GM12872 (cell line): ENCODE data around the gene AJAP1.
A peak's percentile ranks its signal among the peaks of the same experiment; 100 is the strongest.

Experiments used
- TF ChIP-seq, protein P1 (sequence below): IDR thresholded peaks from 3 replicates; pipeline ENCODE4 v1.5.1; 2011; ENCODE audit warnings: low read depth, mild to moderate bottlenecking, low read length, moderate library complexity; ENCODE audit not compliant: insufficient read depth

AJAP1 gene

DNA sequence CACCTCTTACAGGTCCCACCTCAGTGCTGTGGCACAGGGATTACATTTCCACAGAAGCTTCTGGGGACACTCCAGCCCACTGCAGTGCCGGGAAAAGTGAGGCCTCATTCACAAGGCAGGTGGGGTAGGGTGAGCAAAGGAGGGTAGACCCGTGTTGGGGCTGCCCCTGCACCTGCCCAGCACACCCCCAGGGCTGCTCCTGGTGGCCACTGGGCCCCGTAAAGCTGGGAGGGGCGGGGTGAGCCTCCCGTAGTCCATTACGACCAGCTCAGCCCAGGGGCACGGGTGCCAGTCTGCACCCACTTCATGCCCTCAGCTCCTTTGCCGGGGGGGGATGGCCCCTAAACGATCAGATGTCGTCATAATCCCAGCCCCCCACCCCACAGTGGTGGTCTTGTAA, 39.5 kb downstream of the AJAP1 start:
- TF ChIP-seq, protein P1, sequence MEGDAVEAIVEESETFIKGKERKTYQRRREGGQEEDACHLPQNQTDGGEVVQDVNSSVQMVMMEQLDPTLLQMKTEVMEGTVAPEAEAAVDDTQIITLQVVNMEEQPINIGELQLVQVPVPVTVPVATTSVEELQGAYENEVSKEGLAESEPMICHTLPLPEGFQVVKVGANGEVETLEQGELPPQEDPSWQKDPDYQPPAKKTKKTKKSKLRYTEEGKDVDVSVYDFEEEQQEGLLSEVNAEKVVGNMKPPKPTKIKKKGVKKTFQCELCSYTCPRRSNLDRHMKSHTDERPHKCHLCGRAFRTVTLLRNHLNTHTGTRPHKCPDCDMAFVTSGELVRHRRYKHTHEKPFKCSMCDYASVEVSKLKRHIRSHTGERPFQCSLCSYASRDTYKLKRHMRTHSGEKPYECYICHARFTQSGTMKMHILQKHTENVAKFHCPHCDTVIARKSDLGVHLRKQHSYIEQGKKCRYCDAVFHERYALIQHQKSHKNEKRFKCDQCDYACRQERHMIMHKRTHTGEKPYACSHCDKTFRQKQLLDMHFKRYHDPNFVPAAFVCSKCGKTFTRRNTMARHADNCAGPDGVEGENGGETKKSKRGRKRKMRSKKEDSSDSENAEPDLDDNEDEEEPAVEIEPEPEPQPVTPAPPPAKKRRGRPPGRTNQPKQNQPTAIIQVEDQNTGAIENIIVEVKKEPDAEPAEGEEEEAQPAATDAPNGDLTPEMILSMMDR: no peak

DNA sequence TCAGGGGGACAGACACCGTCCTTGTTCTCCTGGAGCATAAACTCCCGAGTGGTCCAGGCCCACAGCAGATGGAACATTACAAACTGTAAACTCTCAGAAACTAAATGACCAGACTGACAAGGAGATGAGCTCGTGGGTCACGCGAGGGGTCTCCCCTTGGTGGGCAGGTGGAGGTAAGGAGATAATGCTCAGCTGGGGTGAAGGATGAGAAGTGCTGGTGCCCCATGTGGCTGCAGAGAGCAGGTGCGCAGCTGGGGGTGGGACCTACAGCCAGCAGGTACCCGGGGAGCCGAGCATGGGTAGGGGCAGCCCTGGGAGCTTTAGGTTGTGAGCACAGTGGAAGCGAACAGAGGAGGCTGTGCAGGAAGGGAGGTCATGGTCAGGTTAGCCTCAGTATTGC, 40.1 kb downstream of the AJAP1 start:
- TF ChIP-seq, protein P1: 0 out of 3 replicates have a peak, but pooled peaks have one; percentile 2

DNA sequence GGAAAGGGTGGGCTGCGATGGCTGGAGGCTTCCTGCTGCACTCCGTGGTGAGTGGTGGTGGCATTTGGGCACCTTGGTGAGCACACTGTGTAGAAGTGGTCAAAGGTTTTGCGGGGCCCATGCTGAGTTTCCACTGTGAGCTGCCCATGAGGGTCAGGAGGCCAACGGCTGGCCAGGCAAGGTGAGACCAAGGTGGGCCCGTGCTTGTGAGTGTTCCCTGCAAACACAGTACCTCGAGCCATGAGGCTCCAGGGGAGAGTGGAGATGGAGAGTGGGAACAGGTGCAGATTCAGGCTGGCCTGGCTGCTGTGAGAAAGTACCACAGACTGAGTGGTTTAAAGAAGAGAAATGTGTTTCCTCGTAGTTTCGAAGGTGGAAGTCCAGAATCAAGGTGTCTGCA, 40.8 kb downstream of the AJAP1 start:
- TF ChIP-seq, protein P1: no peak

DNA sequence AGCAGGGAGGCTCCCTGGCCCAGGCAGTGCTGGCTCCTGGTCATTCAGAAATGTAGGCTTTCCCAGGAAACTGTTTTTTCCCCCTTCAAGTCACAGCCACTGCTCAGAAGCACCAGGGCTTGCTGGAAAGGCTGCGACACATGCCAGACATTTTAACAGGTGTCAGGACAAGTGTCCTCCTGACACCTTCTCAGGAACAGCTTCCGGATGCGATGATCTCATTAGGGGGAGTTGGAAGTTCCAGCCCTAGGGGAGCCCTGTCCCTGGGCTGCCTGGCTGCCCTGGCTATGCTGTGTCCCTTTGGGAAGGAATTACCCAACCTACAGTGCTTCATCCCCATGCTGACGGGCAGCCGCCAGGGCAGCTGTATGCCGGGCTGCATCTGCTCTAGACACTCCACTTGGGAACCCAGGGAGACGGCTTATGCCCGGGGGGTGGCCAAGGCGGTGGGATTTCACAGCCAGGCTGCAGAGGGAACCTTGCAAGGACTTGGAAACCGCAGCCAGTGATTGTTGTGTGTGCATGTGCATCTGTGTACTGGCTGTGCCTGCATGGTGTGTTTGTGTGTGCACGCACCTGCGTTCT, 41.8 kb downstream of the AJAP1 start:
- TF ChIP-seq, protein P1: no peak

DNA sequence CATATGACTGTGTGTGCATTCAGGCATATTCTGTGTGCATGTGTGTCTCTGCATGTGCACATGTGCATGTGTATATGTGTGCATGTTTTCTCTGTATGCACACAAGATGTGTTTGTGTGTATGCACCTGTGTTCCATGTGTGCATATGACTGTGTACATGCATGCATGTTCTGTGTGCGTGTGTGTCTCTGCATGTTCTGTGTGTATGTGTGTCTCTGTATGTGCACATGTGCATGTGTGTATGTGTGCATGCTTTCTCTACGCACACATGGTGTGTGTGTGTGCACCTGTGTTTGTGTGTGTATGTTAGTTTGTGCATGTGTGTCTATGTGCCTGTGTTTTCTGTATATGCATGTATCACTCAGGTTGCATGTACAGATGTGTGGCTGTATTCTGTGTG, 42.3 kb downstream of the AJAP1 start:
- TF ChIP-seq, protein P1: no peak

DNA sequence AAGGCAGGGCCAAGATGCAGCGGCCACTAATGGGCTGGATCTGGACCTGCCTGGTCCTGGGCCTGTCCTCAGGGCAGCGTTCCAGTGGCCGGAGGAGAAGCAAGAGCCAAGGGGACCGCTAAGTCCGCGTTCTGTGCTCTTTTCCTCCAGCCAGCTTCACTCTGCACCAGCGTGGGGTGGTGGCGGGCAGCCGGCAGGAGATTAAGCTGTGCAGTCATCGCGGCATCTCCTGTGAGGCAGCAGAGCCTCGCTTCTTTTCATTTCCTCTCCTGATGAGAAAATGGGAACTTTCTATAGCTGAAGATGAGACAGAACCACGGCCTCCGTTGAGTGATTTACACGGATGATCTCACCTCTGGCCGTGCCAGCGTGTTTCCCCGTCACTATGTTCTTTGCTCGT, 43.4 kb downstream of the AJAP1 start:
- TF ChIP-seq, protein P1: no peak

DNA sequence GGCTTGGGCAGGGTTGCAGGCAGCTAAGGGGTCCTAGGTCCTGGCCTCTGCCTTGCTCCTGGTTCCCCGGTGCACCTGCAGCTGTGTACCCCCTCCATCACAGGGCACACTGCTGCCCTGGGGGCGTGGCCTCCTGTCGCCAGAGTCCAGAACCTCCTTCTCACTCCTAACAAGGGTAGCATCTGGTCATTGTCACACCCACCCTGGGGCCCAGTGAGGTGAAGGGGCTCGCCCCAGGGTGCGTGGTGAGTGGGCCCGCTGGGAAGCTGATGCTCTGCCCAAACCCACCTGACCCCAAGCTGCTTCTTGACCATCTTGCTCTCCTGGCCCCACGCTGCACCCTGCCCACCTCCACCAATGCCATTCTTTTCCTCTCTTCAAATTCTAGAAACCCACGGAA, 44.5 kb downstream of the AJAP1 start:
- TF ChIP-seq, protein P1: no peak
